ENCODE results near the gene CERS5.

Gene CERS5

GRCh38 chr12:50167049-50167828 lies at the start of gene CERS5:
Gene CERS5 (minus strand): TSS chr12:50167369. CDS start chr12:50167297, 72 bp downstream.
- H3K4me1 ChIP-seq (ENCODE audit: insufficient read depth, low read length) = peaks cover 10% of the 10 kb centered on the region

GRCh38 chr12:50215033-50215432 lies 47.9 kb upstream of the CERS5 start:
- Histone ChIP-seq H3K36me3 (ENCODE audit: insufficient read depth, low read length) (no peaks in the 10 kb centered on the region), H3K4me3 (ENCODE audit: low read depth in 1 of 2, low read length in 2 of 2) (no peak overlapping the region), H3K27ac (ENCODE audit: low read depth, low read length) (no peak overlapping the region), H3K27me3 (ENCODE audit: control insufficient read depth in 1 of 2, insufficient read depth in 2 of 2, low read length in 2 of 2) (no peaks in the 10 kb centered on the region), H3K4me1 (ENCODE audit: insufficient read depth, low read length) (peaks cover 7% of the 10 kb centered on the region), H3K9me3 (ENCODE audit: low read length) (no peaks in the 10 kb centered on the region), H3K9ac (ENCODE audit: low read length) (no peak overlapping the region)

More at GRCh38 chr12:50167049-50167828, at the start of gene CERS5:
- Histone ChIP-seq H3K9me3 (ENCODE audit: low read length) (no peaks in the 10 kb centered on the region), H3K27me3 (ENCODE audit: control insufficient read depth in 1 of 2, insufficient read depth in 2 of 2, low read length in 2 of 2) (no peaks in the 10 kb centered on the region), H3K36me3 (ENCODE audit: insufficient read depth, low read length) (no peaks in the 10 kb centered on the region), H3K27ac (ENCODE audit: low read depth, low read length) (peak within 1 kb of the TSS; percentile 96), H3K9ac (ENCODE audit: low read length) (peak within 1 kb of the TSS; percentile 63), H3K4me3 (ENCODE audit: low read depth in 1 of 2, low read length in 2 of 2) (peak within 1 kb of the TSS; percentile 78 to 91)

- Histone ChIP-seq H3K27me3 (ENCODE audit: control insufficient read depth in 1 of 2, insufficient read depth in 2 of 2, low read length in 2 of 2) (no peaks in the 10 kb centered on the region), H3K9ac (ENCODE audit: low read length) (no peak overlapping the region), H3K4me3 (ENCODE audit: low read depth in 1 of 2, low read length in 2 of 2) (no peak overlapping the region), H3K36me3 (ENCODE audit: insufficient read depth, low read length) (no peaks in the 10 kb centered on the region), H3K27ac (ENCODE audit: low read depth, low read length) (no peak overlapping the region), H3K4me1 (ENCODE audit: insufficient read depth, low read length) (no peaks in the 10 kb centered on the region), H3K9me3 (ENCODE audit: low read length) (no peaks in the 10 kb centered on the region)
Observed at GRCh38 chr12:50214018-50214417, 46.8 kb upstream of the CERS5 start.

- no peaks in the 10 kb centered on the region for H3K27me3 ChIP-seq (ENCODE audit: control insufficient read depth in 1 of 2, insufficient read depth in 2 of 2, low read length in 2 of 2)
- H3K4me3 ChIP-seq (ENCODE audit: low read depth in 1 of 2, low read length in 2 of 2) = no peak overlapping the region
- H3K4me1 ChIP-seq (ENCODE audit: insufficient read depth, low read length) = no peaks in the 10 kb centered on the region
- no peaks in the 10 kb centered on the region for H3K9me3 ChIP-seq (ENCODE audit: low read length)
- H3K36me3 ChIP-seq (ENCODE audit: insufficient read depth, low read length) = no peaks in the 10 kb centered on the region
- H3K9ac ChIP-seq (ENCODE audit: low read length) = no peak overlapping the region
- no peak overlapping the region for H3K27ac ChIP-seq (ENCODE audit: low read depth, low read length)
Observed at GRCh38 chr12:50213439-50213838, 46.3 kb upstream of the CERS5 start.

- Histone ChIP-seq H3K4me1 (ENCODE audit: insufficient read depth, low read length) (no peaks in the 10 kb centered on the region), H3K9ac (ENCODE audit: low read length) (no peak overlapping the region), H3K4me3 (ENCODE audit: low read depth in 1 of 2, low read length in 2 of 2) (no peak overlapping the region), H3K9me3 (ENCODE audit: low read length) (no peaks in the 10 kb centered on the region), H3K27me3 (ENCODE audit: control insufficient read depth in 1 of 2, insufficient read depth in 2 of 2, low read length in 2 of 2) (no peaks in the 10 kb centered on the region), H3K27ac (ENCODE audit: low read depth, low read length) (no peak overlapping the region), H3K36me3 (ENCODE audit: insufficient read depth, low read length) (no peaks in the 10 kb centered on the region)
Observed at GRCh38 chr12:50212071-50212467, 44.9 kb upstream of the CERS5 start.

GRCh38 chr12:50211392-50212070 lies 44.4 kb upstream of the CERS5 start:
- Histone ChIP-seq H3K9ac (ENCODE audit: low read length) (no peak overlapping the region), H3K4me3 (ENCODE audit: low read depth in 1 of 2, low read length in 2 of 2) (no peak overlapping the region), H3K9me3 (ENCODE audit: low read length) (no peaks in the 10 kb centered on the region), H3K27me3 (ENCODE audit: control insufficient read depth in 1 of 2, insufficient read depth in 2 of 2, low read length in 2 of 2) (no peaks in the 10 kb centered on the region), H3K36me3 (ENCODE audit: insufficient read depth, low read length) (no peaks in the 10 kb centered on the region), H3K27ac (ENCODE audit: low read depth, low read length) (no peak overlapping the region), H3K4me1 (ENCODE audit: insufficient read depth, low read length) (no peaks in the 10 kb centered on the region)

GRCh38 chr12:50207424-50207823 lies 40.3 kb upstream of the CERS5 start:
- Histone ChIP-seq H3K9me3 (ENCODE audit: low read length) (no peaks in the 10 kb centered on the region), H3K4me1 (ENCODE audit: insufficient read depth, low read length) (no peaks in the 10 kb centered on the region), H3K9ac (ENCODE audit: low read length) (no peak overlapping the region), H3K27me3 (ENCODE audit: control insufficient read depth in 1 of 2, insufficient read depth in 2 of 2, low read length in 2 of 2) (no peaks in the 10 kb centered on the region), H3K27ac (ENCODE audit: low read depth, low read length) (no peak overlapping the region), H3K4me3 (ENCODE audit: low read depth in 1 of 2, low read length in 2 of 2) (no peak overlapping the region), H3K36me3 (ENCODE audit: insufficient read depth, low read length) (peaks cover 15% of the 10 kb centered on the region)

GRCh38 chr12:50205648-50206047 lies 38.5 kb upstream of the CERS5 start:
- Histone ChIP-seq H3K9me3 (ENCODE audit: low read length) (no peaks in the 10 kb centered on the region), H3K27ac (ENCODE audit: low read depth, low read length) (no peak overlapping the region), H3K27me3 (ENCODE audit: control insufficient read depth in 1 of 2, insufficient read depth in 2 of 2, low read length in 2 of 2) (no peaks in the 10 kb centered on the region), H3K36me3 (ENCODE audit: insufficient read depth, low read length) (peaks cover 25% of the 10 kb centered on the region), H3K4me3 (ENCODE audit: low read depth in 1 of 2, low read length in 2 of 2) (no peak overlapping the region), H3K4me1 (ENCODE audit: insufficient read depth, low read length) (no peaks in the 10 kb centered on the region), H3K9ac (ENCODE audit: low read length) (no peak overlapping the region)

- Histone ChIP-seq H3K27ac (ENCODE audit: low read depth, low read length) (no peak overlapping the region), H3K9me3 (ENCODE audit: low read length) (no peaks in the 10 kb centered on the region), H3K36me3 (ENCODE audit: insufficient read depth, low read length) (peaks cover 38% of the 10 kb centered on the region), H3K27me3 (ENCODE audit: control insufficient read depth in 1 of 2, insufficient read depth in 2 of 2, low read length in 2 of 2) (no peaks in the 10 kb centered on the region), H3K9ac (ENCODE audit: low read length) (no peak overlapping the region), H3K4me1 (ENCODE audit: insufficient read depth, low read length) (no peaks in the 10 kb centered on the region), H3K4me3 (ENCODE audit: low read depth in 1 of 2, low read length in 2 of 2) (no peak overlapping the region)
Observed at GRCh38 chr12:50203691-50204090, 36.5 kb upstream of the CERS5 start.

GRCh38 chr12:50201987-50202521 lies 34.9 kb upstream of the CERS5 start:
- H3K27ac ChIP-seq (ENCODE audit: low read depth, low read length) = no peak overlapping the region

GRCh38 chr12:50200552-50201273 lies 33.5 kb upstream of the CERS5 start:
- Histone ChIP-seq H3K36me3 (ENCODE audit: insufficient read depth, low read length) (peaks cover 39% of the 10 kb centered on the region), H3K27me3 (ENCODE audit: control insufficient read depth in 1 of 2, insufficient read depth in 2 of 2, low read length in 2 of 2) (no peaks in the 10 kb centered on the region)

More at GRCh38 chr12:50201987-50202521, 34.9 kb upstream of the CERS5 start:
- Histone ChIP-seq H3K36me3 (ENCODE audit: insufficient read depth, low read length) (peaks cover 39% of the 10 kb centered on the region), H3K4me1 (ENCODE audit: insufficient read depth, low read length) (no peaks in the 10 kb centered on the region), H3K9me3 (ENCODE audit: low read length) (no peaks in the 10 kb centered on the region), H3K4me3 (ENCODE audit: low read depth in 1 of 2, low read length in 2 of 2) (no peak overlapping the region), H3K9ac (ENCODE audit: low read length) (no peak overlapping the region), H3K27me3 (ENCODE audit: control insufficient read depth in 1 of 2, insufficient read depth in 2 of 2, low read length in 2 of 2) (no peaks in the 10 kb centered on the region)

More at GRCh38 chr12:50200552-50201273, 33.5 kb upstream of the CERS5 start:
- H3K9me3 ChIP-seq (ENCODE audit: low read length) = no peaks in the 10 kb centered on the region
- no peak overlapping the region for H3K9ac ChIP-seq (ENCODE audit: low read length)
- no peak overlapping the region for H3K27ac ChIP-seq (ENCODE audit: low read depth, low read length)
- H3K4me1 ChIP-seq (ENCODE audit: insufficient read depth, low read length) = peaks cover 8% of the 10 kb centered on the region
- H3K4me3 ChIP-seq (ENCODE audit: low read depth in 1 of 2, low read length in 2 of 2) = no peak overlapping the region
